Right lobe of liver (tissue), 6 donors: ENCODE data around the gene SLC25A47. TPM values are rescaled to one million over a fixed set of nuclear protein-coding genes. Genes with fewer than 3 reads are reported as not detected.

Experiments
- ATAC-seq, 4 donors: fragments of 200-7000 bp; cut with Tn5 transposase; one replicate each; pipeline ENCODE4 v1.9.1; 2020; ENCODE audit warnings: mild to moderate bottlenecking in 4 of 4, moderate library complexity in 4 of 4
- DNase-seq, 3 donors: peaks; one replicate each; pipeline ENCODE4 v3.0.0-alpha.2; 2020
- H3K27ac ChIP-seq, 3 donors: fragments of 200-600 bp; one replicate each; pipeline ENCODE4 v1.8.0; 2022
- H3K27me3 ChIP-seq, 2 donors: fragments of 200-600 bp; one replicate each; pipeline ENCODE4 v1.8.0; 2022
- H3K36me3 ChIP-seq, 4 donors: fragments of 200-600 bp; sonication (generic) in 1 of 4; one replicate each; pipeline versions ENCODE4 v1.5.1 to v1.8.0; 2017 to 2022; ENCODE audit warnings: control low read depth in 1 of 4
- H3K4me1 ChIP-seq, 4 donors: fragments of 200-600 bp; sonication (generic) in 1 of 4; one replicate each; pipeline versions ENCODE4 v1.5.1 to v1.8.0; 2017 to 2022; ENCODE audit warnings: control low read depth in 1 of 4
- H3K4me3 ChIP-seq, 3 donors: fragments of 200-600 bp; one replicate each; pipeline ENCODE4 v1.8.0; 2022
- H3K9me3 ChIP-seq, 4 donors: fragments of 200-600 bp; sonication (generic) in 1 of 4; one replicate each; pipeline versions ENCODE4 v1.5.1 to v1.8.0; 2017 to 2022; ENCODE audit warnings: control low read depth in 1 of 4
- CTCF ChIP-seq, 4 donors: fragments of 200-600 bp in 3 of 4; fragments of 450-650 bp in 1 of 4; IDR thresholded peaks; one replicate each; pipeline versions ENCODE4 v1.5.1 to v1.8.0; 2016 to 2022; ENCODE audit warnings: antibody characterized with exemption in 4 of 4, mild to moderate bottlenecking in 2 of 4
- POLR2A ChIP-seq: fragments of 450-650 bp; IDR thresholded peaks from one replicate; pipeline ENCODE4 v1.6.1; 2017; ENCODE audit warnings: antibody characterized with exemption, mild to moderate bottlenecking
- WGBS: methylation state at CpG from one replicate; pipeline ENCODE4 v1.1.6; 2018; ENCODE audit warnings: low coverage, low lambda C conversion rate; ENCODE audit not compliant: insufficient coverage; ENCODE audit errors: missing lambda C conversion rate; 5-methylcytosine and 5-hydroxymethylcytosine counted together
- intact Hi-C, 2 donors: fragments of 100-400 bp; cut with DNase I; formaldehyde crosslinking; loops; one replicate each; pipeline versions ENCODE4 v1.11.2 to v1.14.1; 2022
- microRNA counts: library from miRNA; unstranded; fragments of <30 nt; microRNA quantifications from one replicate; lab custom pipeline; 2016
- microRNA-seq, 2 donors: library from miRNA; unstranded; fragments of <30 nt; microRNA quantifications; one replicate each; pipeline ENCODE4, GENCODE V29; 2019 to 2020
- small RNA-seq, 2 experiments: library from RNA; depleted of rRNA; stranded (forward); fragments of <200 nt; gene quantifications; one replicate each; pipeline ENCODE3, GENCODE V24; 2016
- total RNA-seq, 6 experiments: library from RNA; depleted of rRNA in 2 of 6; stranded (reverse); fragments of >200 nt in 2 of 6; fragmentation: NEBNext Ultra II Directional in 3 of 6; extraction: Animal tissue kit (Norgen Biotek cat#: 25700) in 3 of 6; gene quantifications; one replicate each; pipeline versions ENCODE4 v1.1.0 to v1.2.4, GENCODE V29; 2016 to 2023
- donor health status: DM: no; HTN: yes; CAD: no.
- donor health status: DM: no; HTN: no; CAD: no.
- donor health status: DM: no; HTN: no; CAD: no.
- donor health status: DM: no; HTN: yes; CAD: no.
- donor health status: DM: no; HTN: yes; CAD: no.

Gene SLC25A47
- total RNA-seq, 6 experiments from 2014 or later: 74.8 to 378 (median 229) TPM

DNA sequence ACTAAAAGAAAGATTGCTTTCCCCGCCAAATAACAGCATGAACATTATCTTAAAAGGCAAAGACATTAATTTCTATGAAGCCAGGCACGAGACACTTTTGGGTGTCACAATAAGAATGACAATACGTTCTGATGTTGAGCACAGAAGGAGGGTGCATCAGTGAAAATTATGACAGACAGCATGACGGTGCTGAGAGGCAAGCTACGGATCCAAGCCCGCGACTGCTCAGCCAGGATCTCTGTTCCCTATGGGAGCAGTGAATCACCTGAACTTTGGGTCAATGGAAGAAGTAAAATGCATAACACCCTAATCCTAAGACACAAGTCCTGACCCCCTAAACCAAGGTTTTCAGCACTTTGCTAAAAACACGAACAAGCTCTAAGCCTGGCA, 51.7 kb downstream of the SLC25A47 start:
- no peak for ATAC-seq
- H3K4me1 ChIP-seq: peaks cover 0 to 18% (median 2%) of the 10 kb centered on the region in 4 donors
- WGBS: 68% methylated on average over 7 of the region's 8 CpGs
- H3K27me3 ChIP-seq: no peaks in the 10 kb centered on the region
- intact Hi-C loops: loop anchor here (5.0 to 10.0 kb wide), 2 partner anchors 70 to 73 kb away; partner anchors contain the start of gene SLC25A29 (in 1 of the 2)
- H3K4me3 ChIP-seq: peak overlapping the region; percentile 68 to 93 (median 81)
- TF ChIP-seq CTCF (IDR thresholded peaks at IDR 0.05) (no peak), POLR2A (no peak)
- peak overlapping the region; percentile 68 to 82 (median 71) for H3K27ac ChIP-seq
- DNase-seq: no peak
- H3K9me3 ChIP-seq: no peaks in the 10 kb centered on the region
- no peaks in the 10 kb centered on the region for H3K36me3 ChIP-seq

DNA sequence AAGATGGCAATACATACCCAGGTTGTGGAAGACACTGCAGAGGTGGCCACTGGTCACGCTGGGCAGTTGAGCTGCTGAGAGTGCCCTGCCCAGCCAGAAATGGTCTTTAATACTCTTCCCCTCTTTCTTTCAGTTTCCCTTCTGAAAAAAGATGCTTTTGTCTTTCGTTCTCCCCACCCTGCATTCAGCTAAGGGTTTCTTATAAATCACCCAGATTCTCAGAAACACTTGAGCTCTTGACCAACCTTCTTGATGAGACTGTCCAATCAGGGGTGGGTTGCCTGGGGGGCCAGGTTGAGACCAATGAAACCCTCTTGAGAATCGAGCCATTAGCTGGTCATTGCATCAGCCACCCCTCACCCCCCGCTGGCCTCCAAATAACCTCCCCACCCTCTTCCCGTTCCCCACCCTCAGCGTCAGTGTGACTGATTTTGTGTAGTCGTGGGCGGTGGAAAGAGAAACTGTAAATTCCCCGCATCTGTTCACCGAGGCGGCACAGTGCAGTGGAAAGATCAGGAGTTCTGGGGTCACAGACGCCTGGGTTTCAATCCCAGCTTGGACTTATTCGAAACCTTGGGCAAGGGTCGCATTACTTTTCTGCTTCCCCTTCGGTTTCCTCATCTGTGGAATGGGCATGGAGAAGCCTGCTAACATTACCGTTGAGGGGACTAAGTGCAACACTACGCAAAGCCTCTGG, 52.3 kb downstream of the SLC25A47 start:
- Histone ChIP-seq H3K27me3 (no peaks in the 10 kb centered on the region), H3K9me3 (no peaks in the 10 kb centered on the region), H3K36me3 (no peaks in the 10 kb centered on the region), H3K27ac (peak overlapping the region; percentile 68 to 96 (median 71)), H3K4me3 (peak overlapping the region; percentile 68 to 93 (median 81)), H3K4me1 (peaks cover 0 to 18% (median 2%) of the 10 kb centered on the region in 4 donors)
- DNase-seq (peak; percentile 62 to 84 (median 75)), ATAC-seq (peak; percentile 39 to 63 (median 56))
- intact Hi-C loops: loop anchor here (5.0 to 10.0 kb wide), 2 partner anchors 71 to 73 kb away; partner anchors contain the start of gene SLC25A29 (in 1 of the 2)
- 11% methylated on average over 8 of the region's 17 CpGs for WGBS
- TF ChIP-seq POLR2A: no peak
- TF ChIP-seq CTCF (IDR thresholded peaks at IDR 0.05): no peak

DNA sequence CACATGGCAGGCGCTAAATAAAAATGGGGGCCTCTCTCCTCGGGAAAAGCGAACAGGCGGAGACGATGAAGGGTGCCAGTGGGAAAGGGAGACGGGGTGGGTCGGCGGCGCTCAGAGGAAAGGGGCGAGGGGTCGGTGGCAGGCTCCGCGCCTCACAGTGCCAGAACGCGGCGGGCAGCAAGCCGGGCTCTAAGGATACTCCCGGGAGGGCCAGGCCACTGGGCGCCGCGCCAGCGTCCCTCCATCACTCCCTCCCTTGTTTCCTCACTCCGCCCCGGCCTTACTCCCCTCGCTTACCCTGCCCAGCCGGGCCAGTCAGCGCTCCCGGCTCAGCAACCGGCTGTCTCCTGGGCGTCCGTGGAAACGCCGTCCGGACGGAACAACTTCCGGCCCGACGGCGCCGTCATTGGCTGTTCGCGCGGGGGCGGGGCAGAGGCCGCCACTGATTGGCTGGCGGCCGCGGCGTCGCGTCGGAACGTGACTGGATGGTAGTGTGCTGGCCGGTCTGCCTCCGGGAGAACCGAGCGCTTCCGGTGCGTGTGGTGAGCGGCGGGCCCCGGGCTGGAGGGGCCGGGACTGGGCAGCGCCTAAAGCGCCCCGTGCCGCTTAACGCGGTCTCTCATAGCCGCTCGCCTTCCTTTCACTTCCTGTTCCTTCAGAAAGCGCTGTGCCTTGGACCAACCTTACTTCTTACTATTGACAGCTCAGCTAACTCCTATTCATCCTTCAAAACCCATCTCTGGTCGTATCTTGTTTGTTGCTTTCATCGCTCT, 53.0 kb downstream of the SLC25A47 start, which contains the start of gene WDR25:
TSS of gene WDR25 (plus strand) at position 523 of the 773 bp plus-strand sequence.
- Histone ChIP-seq H3K27me3 (no peaks in the 10 kb centered on the region), H3K4me3 (peak within 1 kb of the TSS; percentile 68 to 93 (median 81)), H3K27ac (peak within 1 kb of the TSS; percentile 68 to 96 (median 71)), H3K36me3 (no peaks in the 10 kb centered on the region), H3K4me1 (peaks cover 0 to 18% (median 2%) of the 10 kb centered on the region in 4 donors), H3K9me3 (no peaks in the 10 kb centered on the region)
- peak; percentile 68 for TF ChIP-seq POLR2A
- no peak for TF ChIP-seq CTCF (IDR thresholded peaks at IDR 0.05)
- DNase-seq: peak; percentile 93 to 97 (median 95)
- 0% methylated on average over 9 of the region's 74 CpGs for WGBS
- intact Hi-C loops: loop anchor here (5.0 to 10.0 kb wide), 2 partner anchors 71 to 74 kb away; partner anchors contain the start of gene SLC25A29 (in 1 of the 2)
- ATAC-seq: peak; percentile 84 to 92 (median 92)

DNA sequence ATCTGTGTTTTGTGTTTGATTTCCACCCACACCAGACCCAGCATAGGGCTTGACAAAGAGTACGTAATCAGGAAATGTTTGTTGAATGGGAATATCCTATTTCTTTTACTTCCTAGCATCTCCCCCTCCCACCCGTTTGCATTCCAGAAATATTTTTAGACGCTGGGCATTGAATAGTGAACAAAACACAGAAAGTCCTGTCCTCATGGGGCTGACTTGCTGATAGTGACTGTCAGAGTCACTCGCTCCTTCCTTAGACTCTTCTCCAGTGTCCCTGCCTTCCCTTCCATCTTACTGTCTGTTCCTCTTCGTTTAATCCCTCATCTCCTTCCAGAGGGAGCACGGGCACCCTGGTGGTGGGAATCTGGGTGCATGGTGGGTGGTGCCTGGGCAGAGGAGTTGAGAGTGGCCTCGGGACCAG, 53.6 kb downstream of the SLC25A47 start:
- peaks cover 0 to 5% (median 0%) of the 10 kb centered on the region in 4 donors for H3K36me3 ChIP-seq
- no peak for TF ChIP-seq POLR2A
- TF ChIP-seq CTCF (IDR thresholded peaks at IDR 0.05): no peak
- intact Hi-C loops: loop anchor here (5.0 to 10.0 kb wide), 2 partner anchors 72 to 74 kb away; partner anchors contain the start of gene SLC25A29 (in 1 of the 2)
- no peaks in the 10 kb centered on the region for H3K27me3 ChIP-seq
- 16% methylated on average over 7 of the region's 7 CpGs for WGBS
- peak overlapping the region; percentile 52 to 96 (median 68) for H3K27ac ChIP-seq
- H3K4me1 ChIP-seq: peaks cover 0 to 18% (median 2%) of the 10 kb centered on the region in 4 donors
- H3K9me3 ChIP-seq: no peaks in the 10 kb centered on the region
- H3K4me3 ChIP-seq: peak overlapping the region; percentile 68 to 93 (median 81)
- DNase-seq: no peak
- ATAC-seq: no peak

MicroRNA genes within 50 kb of the gene (microRNA counts, 767-probe panel; counts per million panel counts)
- microRNA hsa-miR-345-5p (lab: Ali Mortazavi, UCI): 237 counts per million

Small RNAs within 50 kb of the gene (microRNA-seq; reads per million reads assigned to microRNA genes)
- 198 to 216 reads per million in 2 donors for gene MIR345
- gene MIR6764: 0 to 0.87 reads per million in 2 donors

Small RNAs within 50 kb of the gene (small RNA-seq; reads per million reads assigned to genes)
- gene AL157871.3 (0 reads per million in 2 experiments), gene MIR345 (11.0 to 22.6 reads per million in 2 experiments), gene RN7SL523P (0 reads per million in 2 experiments)

Other genes starting within 250 kb of the SLC25A47 start
- under 1 TPM; 0.09 to 0.55 (median 0.22) TPM for gene DEGS2, start 163.7 kb upstream of the SLC25A47 start, total RNA-seq
- 10 to 100 TPM; 24.4 to 52.5 (median 36.1) TPM for gene YY1, start 84.2 kb upstream of the SLC25A47 start, total RNA-seq
- gene SLC25A29, start 16.9 kb upstream of the SLC25A47 start, total RNA-seq: 10 to 100 TPM; 14.1 to 30.3 (median 18.2) TPM
- gene WDR25, start 53.1 kb downstream of the SLC25A47 start, total RNA-seq: 1 to 10 TPM; 3.5 to 8.2 (median 4.5) TPM